SKM-1 treated with dmso at 0.1 percent for 144 hours (cell line): ENCODE data around the gene LAX1.

Source experiments
- DNase-seq: peaks from one replicate; lab custom pipeline; 2025; ENCODE audit not compliant: unreplicated experiment; lab: John Stamatoyannopoulos, UW

The LAX1 gene

DNA sequence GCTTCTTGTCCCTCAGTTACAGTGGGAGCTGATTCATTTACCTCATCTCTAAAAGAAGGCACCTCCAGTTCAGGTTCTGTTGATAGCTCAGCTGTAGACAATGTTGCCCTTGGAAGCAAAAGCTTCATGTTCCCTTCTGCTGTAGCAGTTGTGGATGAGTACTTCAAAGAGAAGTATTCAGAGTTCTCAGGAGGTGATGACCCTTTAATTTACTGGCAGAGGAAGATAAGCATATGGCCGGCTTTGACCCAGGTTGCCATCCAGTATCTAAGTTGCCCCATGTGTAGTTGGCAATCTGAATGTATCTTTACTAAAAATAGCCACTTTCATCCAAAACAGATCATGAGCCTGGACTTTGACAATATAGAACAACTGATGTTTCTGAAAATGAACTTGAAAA lies 35.0 kb downstream of the LAX1 start:
- DNase-seq = no peak

GRCh38 chr1:203805689-203806088 lies 40.7 kb downstream of the LAX1 start:
- no peak for DNase-seq

DNA sequence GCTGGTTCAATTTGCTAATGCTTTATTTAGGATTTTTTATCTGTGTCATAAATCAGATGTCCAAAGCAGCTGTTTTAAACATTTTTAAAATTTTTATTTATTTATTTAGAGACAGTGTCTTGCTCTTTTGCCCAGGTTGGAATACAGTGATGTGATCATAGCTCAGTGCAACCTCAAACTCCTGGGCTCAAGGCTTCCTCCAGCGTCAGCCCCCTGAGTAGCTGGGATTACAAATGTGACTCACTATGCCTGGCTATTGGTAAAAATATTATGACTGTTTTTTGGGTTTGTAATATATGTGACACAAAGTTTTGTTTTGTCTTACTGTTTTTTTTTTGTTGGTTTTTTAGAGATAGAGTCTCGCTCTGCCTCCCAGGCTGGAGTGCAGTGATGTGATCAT lies 42.2 kb downstream of the LAX1 start:
- no peak for DNase-seq

DNA sequence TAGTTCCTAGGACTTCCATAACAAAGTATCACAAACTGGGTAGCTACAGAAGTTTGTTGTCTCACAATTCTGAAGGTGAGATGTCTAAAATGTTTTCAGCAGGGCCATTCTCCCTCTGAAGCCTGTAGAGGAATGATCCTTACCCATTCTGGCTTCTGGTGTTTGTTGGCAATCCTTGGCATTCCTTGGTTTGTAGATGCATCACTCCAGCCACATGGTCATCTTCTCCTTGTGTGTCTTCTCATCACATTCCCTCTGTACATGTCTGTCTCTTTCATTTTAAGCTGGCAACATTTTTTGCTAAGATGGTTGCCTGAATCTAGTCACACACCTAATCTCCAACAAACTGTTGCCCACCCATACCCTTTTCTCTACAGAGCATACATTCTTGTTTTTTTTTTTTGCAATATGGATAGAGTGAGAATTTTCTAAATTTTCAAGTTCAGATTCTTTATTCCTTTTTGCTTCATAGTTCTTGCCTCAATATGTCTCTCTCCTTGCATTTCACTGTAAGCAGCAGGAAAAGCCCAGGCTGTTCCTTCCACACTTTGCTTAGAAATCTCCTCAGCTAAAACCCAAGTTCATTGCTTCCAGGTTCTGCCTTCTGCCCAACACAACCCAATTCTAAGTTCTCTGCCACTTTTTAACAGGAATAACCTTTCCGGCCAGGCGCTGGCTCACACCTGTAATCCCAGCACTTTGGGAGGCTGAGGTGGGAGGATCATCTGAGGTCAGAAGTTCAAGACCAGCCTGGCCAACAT lies 48.8 kb downstream of the LAX1 start:
- no peak for DNase-seq

DNA sequence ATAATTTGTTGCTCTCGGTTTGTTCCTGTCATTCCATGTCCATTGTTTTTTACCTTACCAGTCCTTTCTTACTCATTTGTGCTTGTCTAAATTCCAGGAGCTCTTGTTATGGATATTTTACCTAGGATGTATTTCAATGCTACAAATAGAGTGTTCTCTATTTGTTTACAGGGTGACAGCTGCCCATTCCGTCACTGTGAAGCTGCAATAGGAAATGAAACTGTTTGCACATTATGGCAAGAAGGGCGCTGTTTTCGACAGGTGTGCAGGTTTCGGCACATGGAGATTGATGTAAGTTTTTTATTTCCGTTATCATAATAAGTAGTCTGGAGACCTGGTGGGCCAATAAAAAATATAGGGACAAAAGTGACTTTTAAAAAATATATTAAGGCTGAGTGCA lies 53.4 kb downstream of the LAX1 start:
- no peak for DNase-seq

- no peak for DNase-seq
Observed at GRCh38 chr1:203823306-203823705, 58.3 kb downstream of the LAX1 start.
